ENCODE data around the gene ZNF512B.

DNA sequence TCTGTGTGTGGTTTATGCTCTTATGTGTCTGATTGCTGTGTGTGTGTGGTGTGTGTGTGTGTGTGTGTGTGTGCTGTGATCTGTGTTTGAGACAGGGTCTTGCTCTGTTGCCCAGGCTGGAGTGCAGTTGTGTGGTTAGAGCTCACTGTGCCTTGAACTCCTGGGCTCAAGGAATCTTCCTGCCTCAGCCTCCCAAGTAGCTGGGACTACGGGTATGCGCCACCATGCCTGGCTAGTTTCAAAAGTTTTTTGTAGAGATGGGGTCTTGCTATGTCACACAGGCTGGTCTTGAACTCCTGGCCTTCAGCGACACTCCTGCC lies 3.4 kb upstream of the ZNF512B start:
- TF ChIP-seq POLR2A (IDR thresholded peaks at IDR 0.05; ENCODE audit: low read depth, low read length) (no peak), TAF1 (IDR thresholded peaks at IDR 0.05; ENCODE audit: borderline replicate concordance, low read depth, low read length) (no peak)

Data from GM12892 (cell line).